HEK293 (cell line): ENCODE results near the gene SKI.

Experiments
- BCL11B ChIP-seq: fragments of 450-650 bp; formaldehyde crosslinking; IDR thresholded peaks from 2 replicates; pipeline ENCODE4 v1.5.1; 2016; ENCODE audit warnings: low read depth, missing biosample characterization, missing genetic modification characterization
- CTCF ChIP-seq: fragments of 450-650 bp; formaldehyde crosslinking; IDR thresholded peaks from 2 replicates; pipeline ENCODE4 v1.5.1; 2016; ENCODE audit warnings: missing biosample characterization, missing genetic modification characterization
- HOXA7 ChIP-seq: sonication (generic); formaldehyde crosslinking; IDR thresholded peaks from 2 replicates; pipeline ENCODE4 v1.8.1; 2022; ENCODE audit warnings: missing genetic modification reagents, borderline replicate concordance
- REST ChIP-seq: fragments of 450-650 bp; formaldehyde crosslinking; IDR thresholded peaks from 2 replicates; pipeline ENCODE4 v1.5.1; 2016; ENCODE audit warnings: missing biosample characterization, missing genetic modification characterization
- TCF7L2 ChIP-seq: IDR thresholded peaks from 2 replicates; pipeline ENCODE4 v1.6.1; 2011; ENCODE audit warnings: low read depth, mild to moderate bottlenecking, inconsistent platforms, low read length, moderate library complexity, borderline replicate concordance
- ZIC2 ChIP-seq: fragments of 450-650 bp; formaldehyde crosslinking; IDR thresholded peaks from 2 replicates; pipeline ENCODE4 v1.5.1; 2016; ENCODE audit warnings: missing biosample characterization, missing genetic modification characterization
- ZNF121 ChIP-seq: fragments of 450-650 bp; formaldehyde crosslinking; IDR thresholded peaks from 2 replicates; pipeline ENCODE4 v1.5.1; 2016; ENCODE audit warnings: missing biosample characterization, missing genetic modification characterization
- ZNF549 ChIP-seq: fragments of 450-650 bp; IDR thresholded peaks from 2 replicates; pipeline ENCODE4 v1.5.1; 2018; ENCODE audit warnings: missing biosample characterization, missing genetic modification characterization, mild to moderate bottlenecking, inconsistent platforms, moderate library complexity
- ZNF768 ChIP-seq: fragments of 450-650 bp; formaldehyde crosslinking; IDR thresholded peaks from 2 replicates; pipeline ENCODE4 v1.5.1; 2018; ENCODE audit warnings: missing biosample characterization, mild to moderate bottlenecking, missing genetic modification characterization

- TF ChIP-seq TCF7L2 (no peak), ZIC2 (no peak), ZNF121 (tag by site-specific recombination) (no peak), ZNF549 (tag by site-specific recombination) (no peak), CTCF (tag by site-specific recombination) (no peak), REST (tag by site-specific recombination) (no peak), HOXA7 (CRISPR knock-in tag) (no peak), ZNF768 (tag by site-specific recombination) (no peak), BCL11B (tag by site-specific recombination) (no peak)
Measured at GRCh38 chr1:2234762-2235113, 6.6 kb downstream of the SKI start.
